Caco-2 (cell line): ENCODE results near the gene PLB1. TPM values are rescaled to one million over a fixed set of nuclear protein-coding genes. Genes with fewer than 3 reads are reported as not detected.

Source experiments
- BruUV-seq: library from RNA; stranded (reverse); fragments of 400-500 nt; replicated peaks from 2 replicates; lab custom pipeline; 2021; lab: Mats Ljungman, UMichigan
- CTCF ChIA-PET: fragments of 300-600 bp; sonication (Branson Sonifier 250); formaldehyde crosslinking; loops from one replicate; lab custom pipeline; 2022; ENCODE audit warnings: antibody characterized with exemption; lab: Charles Lee
- POLR2A ChIA-PET: fragments of 300-600 bp; sonication (Branson Sonifier 250); formaldehyde crosslinking; loops from one replicate; lab custom pipeline; 2022; ENCODE audit warnings: antibody characterized with exemption; lab: Charles Lee
- DNase-seq, 2 experiments: peaks; one replicate each; pipeline versions ENCODE4 v3.0.0 to v3.0.0-alpha.2; 2020 to 2022
- H3K27me3 ChIP-seq: replicated peaks from 2 replicates; pipeline ENCODE4 v1.6.0; 2011; ENCODE audit warnings: low read length; ENCODE audit not compliant: control insufficient read depth, insufficient read depth
- H3K36me3 ChIP-seq: 2 replicates; pipeline ENCODE4 v1.5.1; 2011; ENCODE audit warnings: low read length; ENCODE audit not compliant: control insufficient read depth, insufficient read depth
- H3K4me1 ChIP-seq: fragments of 250-450 bp; sonication (Bioruptor Pico); 2 replicates; pipeline ENCODE4 v1.5.1; 2020; ENCODE audit warnings: mild to moderate bottlenecking
- H3K4me3 ChIP-seq: 2 replicates; pipeline ENCODE4 v1.5.1; 2011; ENCODE audit warnings: low read depth, mild to moderate bottlenecking, control low read depth, low read length
- H3K9me3 ChIP-seq: fragments of 250-450 bp; sonication (Bioruptor Pico); 2 replicates; pipeline ENCODE4 v1.5.1; 2020; ENCODE audit warnings: mild to moderate bottlenecking, moderate library complexity
- H3K27ac Mint-ChIP-seq: one replicate; pipeline ENCODE4 v1.8.0; 2022; ENCODE audit warnings: mixed read lengths; ENCODE audit not compliant: unreplicated experiment
- H3K27me3 Mint-ChIP-seq: one replicate; pipeline ENCODE4 v1.8.0; 2022; ENCODE audit warnings: mixed read lengths; ENCODE audit not compliant: insufficient read depth, unreplicated experiment
- H3K36me3 Mint-ChIP-seq: one replicate; pipeline ENCODE4 v1.8.0; 2022; ENCODE audit warnings: mild to moderate bottlenecking, mixed read lengths; ENCODE audit not compliant: insufficient read depth, unreplicated experiment
- H3K4me1 Mint-ChIP-seq: one replicate; pipeline ENCODE4 v1.8.0; 2022; ENCODE audit warnings: low read depth, mixed read lengths; ENCODE audit not compliant: unreplicated experiment
- H3K4me3 Mint-ChIP-seq: one replicate; pipeline ENCODE4 v1.8.0; 2022; ENCODE audit warnings: mild to moderate bottlenecking, moderate library complexity, mixed read lengths; ENCODE audit not compliant: unreplicated experiment
- H3K9me3 Mint-ChIP-seq: one replicate; pipeline ENCODE4 v1.8.0; 2022; ENCODE audit warnings: mixed read lengths; ENCODE audit not compliant: unreplicated experiment
- intact Hi-C: fragments of 100-400 bp; cut with micrococcal nuclease; formaldehyde crosslinking; loops from one replicate; pipeline ENCODE4 v1.10.0; 2022; ENCODE audit not compliant: unreplicated experiment
- total RNA-seq: library from RNA; stranded (reverse); gene quantifications from 2 replicates; pipeline ENCODE4 v1.2.3, GENCODE V29; 2022
- TF ChIP-seq, protein P1 (sequence below), 2 experiments: fragments of 200-600 bp in 1 of 2; IDR thresholded peaks; 1 replicate in 1 of 2; 2 replicates in 1 of 2; pipeline versions ENCODE4 v1.5.1 to v1.8.0; 2011 to 2022; ENCODE audit warnings: antibody characterized with exemption in 1 of 2, control low read depth in 1 of 2, inconsistent platforms in 1 of 2, low read depth in 1 of 2, low read length in 1 of 2, mild to moderate bottlenecking in 1 of 2, moderate library complexity in 1 of 2; ENCODE audit not compliant: insufficient read depth in 1 of 2, severe bottlenecking in 1 of 2, unreplicated experiment in 1 of 2

PLB1 gene
- total RNA-seq, 1 experiment from 2014 or later = 2.8 TPM

DNA sequence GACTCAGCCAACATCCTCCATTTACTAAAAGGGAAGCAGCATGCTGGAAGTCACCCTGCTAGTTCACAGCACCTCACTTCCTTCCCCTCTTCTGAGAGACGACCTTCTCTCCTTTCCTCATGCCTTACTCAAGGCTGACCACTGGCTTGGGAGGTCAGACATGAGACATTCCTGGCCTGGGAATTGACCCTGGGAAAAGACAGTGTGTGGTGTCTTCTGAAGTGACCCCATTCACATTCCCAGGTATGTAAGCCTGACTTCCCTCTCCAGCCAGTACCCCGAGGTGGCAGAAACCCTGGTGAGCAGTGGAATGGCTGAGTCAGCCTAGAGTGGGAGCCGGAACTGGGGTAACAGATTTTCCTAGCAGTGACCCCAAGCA, 92.4 kb downstream of the PLB1 start:
- Histone ChIP-seq H3K36me3 (no peaks in the 10 kb centered on the region), H3K4me1 (peaks cover 16% of the 10 kb centered on the region), H3K9me3 (no peaks in the 10 kb centered on the region), H3K27me3 (no peaks in the 10 kb centered on the region), H3K4me3 (no peak overlapping the region)
- Mint-ChIP-seq H3K9me3 (no peaks in the 10 kb centered on the region), H3K4me3 (no peak overlapping the region), H3K27ac (no peak overlapping the region), H3K4me1 (peaks cover 11% of the 10 kb centered on the region), H3K27me3 (no peaks in the 10 kb centered on the region), H3K36me3 (no peaks in the 10 kb centered on the region)
- DNase-seq = no peak
- no TSS peak for BruUV-seq
- CTCF ChIA-PET = no interaction called here
- intact Hi-C loops = no loop called here
- TF ChIP-seq, protein P1, sequence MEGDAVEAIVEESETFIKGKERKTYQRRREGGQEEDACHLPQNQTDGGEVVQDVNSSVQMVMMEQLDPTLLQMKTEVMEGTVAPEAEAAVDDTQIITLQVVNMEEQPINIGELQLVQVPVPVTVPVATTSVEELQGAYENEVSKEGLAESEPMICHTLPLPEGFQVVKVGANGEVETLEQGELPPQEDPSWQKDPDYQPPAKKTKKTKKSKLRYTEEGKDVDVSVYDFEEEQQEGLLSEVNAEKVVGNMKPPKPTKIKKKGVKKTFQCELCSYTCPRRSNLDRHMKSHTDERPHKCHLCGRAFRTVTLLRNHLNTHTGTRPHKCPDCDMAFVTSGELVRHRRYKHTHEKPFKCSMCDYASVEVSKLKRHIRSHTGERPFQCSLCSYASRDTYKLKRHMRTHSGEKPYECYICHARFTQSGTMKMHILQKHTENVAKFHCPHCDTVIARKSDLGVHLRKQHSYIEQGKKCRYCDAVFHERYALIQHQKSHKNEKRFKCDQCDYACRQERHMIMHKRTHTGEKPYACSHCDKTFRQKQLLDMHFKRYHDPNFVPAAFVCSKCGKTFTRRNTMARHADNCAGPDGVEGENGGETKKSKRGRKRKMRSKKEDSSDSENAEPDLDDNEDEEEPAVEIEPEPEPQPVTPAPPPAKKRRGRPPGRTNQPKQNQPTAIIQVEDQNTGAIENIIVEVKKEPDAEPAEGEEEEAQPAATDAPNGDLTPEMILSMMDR (IDR thresholded peaks at IDR 0.05; ENCODE audit: insufficient read depth in 1 of 2, low read depth in 1 of 2, low read length in 1 of 2, severe bottlenecking in 1 of 2, unreplicated experiment in 1 of 2) = no peak
- POLR2A ChIA-PET = no interaction called here

DNA sequence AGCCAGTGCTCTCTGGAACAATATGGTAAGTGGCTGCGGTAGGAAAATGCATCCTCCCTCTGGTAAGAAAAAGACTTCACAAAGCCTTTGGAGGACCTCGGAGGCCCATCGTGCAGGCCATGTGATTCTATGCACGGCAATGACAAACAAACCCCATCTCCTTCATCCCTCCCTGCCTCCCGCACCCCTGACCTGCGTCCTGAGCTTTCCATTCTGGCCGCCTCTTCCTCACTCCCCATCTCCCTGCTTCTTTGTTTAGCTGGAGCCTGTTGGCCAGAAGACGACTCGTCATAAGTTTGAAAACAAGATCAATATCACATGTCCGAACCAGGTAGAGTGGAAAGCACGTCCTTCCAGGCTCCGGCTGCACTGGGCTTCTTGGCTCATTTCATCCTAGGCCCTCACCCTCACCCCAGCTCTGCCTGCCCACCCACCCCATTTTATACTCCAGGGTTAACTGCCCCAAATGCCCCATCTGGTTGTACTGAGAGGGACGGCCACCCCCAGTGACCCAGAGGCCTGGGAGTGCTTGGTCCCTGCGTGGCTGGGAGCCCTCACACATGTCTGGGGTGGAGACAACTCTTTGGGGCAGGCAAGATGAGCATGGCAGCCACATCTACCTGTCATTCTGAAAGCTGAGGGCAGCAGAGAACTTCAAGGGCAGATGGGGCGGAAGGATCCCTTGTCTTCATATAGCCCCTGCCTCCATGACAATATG, 94.0 kb downstream of the PLB1 start:
- no peak for DNase-seq
- H3K4me3 Mint-ChIP-seq = no peak overlapping the region
- peaks cover 15% of the 10 kb centered on the region for H3K4me1 Mint-ChIP-seq
- CTCF ChIA-PET = no interaction called here
- H3K36me3 Mint-ChIP-seq = no peaks in the 10 kb centered on the region
- no peak overlapping the region for H3K27ac Mint-ChIP-seq
- H3K36me3 ChIP-seq = no peaks in the 10 kb centered on the region
- H3K27me3 Mint-ChIP-seq = no peaks in the 10 kb centered on the region
- intact Hi-C loops = loop anchor here (5.0 kb wide), 1 partner anchor 57 kb away; no protein-coding TSS in a partner anchor
- H3K27me3 ChIP-seq = no peaks in the 10 kb centered on the region
- POLR2A ChIA-PET = no interaction called here
- H3K4me1 ChIP-seq = peaks cover 18% of the 10 kb centered on the region
- no peak overlapping the region for H3K4me3 ChIP-seq
- no peaks in the 10 kb centered on the region for H3K9me3 Mint-ChIP-seq
- no TSS peak for BruUV-seq
- H3K9me3 ChIP-seq = no peaks in the 10 kb centered on the region
- TF ChIP-seq, protein P1 (IDR thresholded peaks at IDR 0.05; ENCODE audit: insufficient read depth in 1 of 2, low read depth in 1 of 2, low read length in 1 of 2, severe bottlenecking in 1 of 2, unreplicated experiment in 1 of 2) = no peak

DNA sequence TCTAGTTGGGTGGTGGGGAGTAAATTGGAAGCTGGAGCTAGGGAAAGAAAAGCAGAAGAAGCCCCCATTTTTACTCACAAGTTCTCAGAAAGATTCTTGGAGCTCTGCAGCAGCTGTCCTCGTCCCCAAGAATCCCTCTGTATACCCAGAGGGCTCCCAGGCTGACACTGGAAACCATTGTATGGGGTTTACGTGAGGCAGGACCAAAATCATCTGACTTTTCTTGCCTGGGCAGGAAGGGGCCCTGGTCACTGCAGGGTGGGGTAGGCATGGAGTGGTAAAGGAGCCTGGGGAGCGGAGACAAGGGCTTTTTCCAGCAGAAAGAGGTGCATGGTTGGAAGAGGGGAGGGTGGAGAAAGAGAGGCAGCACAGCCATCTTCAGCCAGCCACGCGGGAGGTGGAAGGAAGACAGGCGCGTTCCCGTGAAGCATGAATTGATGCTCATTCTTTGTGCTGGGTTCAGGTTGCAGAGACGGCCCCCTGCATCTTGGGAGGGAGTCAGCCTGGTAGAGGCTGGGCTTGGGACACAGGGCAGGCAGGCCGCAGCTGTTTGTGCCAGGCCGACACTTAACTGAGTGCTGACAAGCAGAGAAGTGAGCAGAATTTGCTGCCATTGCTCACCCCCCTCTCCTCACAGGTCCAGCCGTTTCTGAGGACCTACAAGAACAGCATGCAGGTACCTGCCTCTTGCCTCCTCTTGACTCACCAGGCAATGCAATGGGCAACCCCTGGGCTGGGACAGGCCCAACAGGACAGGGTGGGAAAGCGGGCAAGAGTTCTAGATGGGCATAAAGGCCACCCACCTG, 94.8 kb downstream of the PLB1 start:
- intact Hi-C loops = loop anchor here (5.0 kb wide), 1 partner anchor 57 kb away; no protein-coding TSS in a partner anchor
- no peaks in the 10 kb centered on the region for H3K36me3 Mint-ChIP-seq
- peaks cover 24% of the 10 kb centered on the region for H3K4me1 ChIP-seq
- ChIA-PET CTCF (no interaction called here), POLR2A (no interaction called here)
- H3K4me3 ChIP-seq = no peak overlapping the region
- H3K27me3 ChIP-seq = no peaks in the 10 kb centered on the region
- TF ChIP-seq, protein P1 (IDR thresholded peaks at IDR 0.05; ENCODE audit: insufficient read depth in 1 of 2, low read depth in 1 of 2, low read length in 1 of 2, severe bottlenecking in 1 of 2, unreplicated experiment in 1 of 2) = no peak
- H3K36me3 ChIP-seq = no peaks in the 10 kb centered on the region
- H3K4me1 Mint-ChIP-seq = peaks cover 18% of the 10 kb centered on the region
- DNase-seq = no peak
- H3K9me3 ChIP-seq = no peaks in the 10 kb centered on the region
- H3K27ac Mint-ChIP-seq = no peak overlapping the region
- no peaks in the 10 kb centered on the region for H3K9me3 Mint-ChIP-seq
- H3K27me3 Mint-ChIP-seq = no peaks in the 10 kb centered on the region
- no peak overlapping the region for H3K4me3 Mint-ChIP-seq
- no TSS peak for BruUV-seq
